Brain microvascular endothelial cell (primary cell): Measurements from ENCODE around the gene RBM39.
"Not testable (repeated sequence)": the region's sequence is repeated elsewhere in the genome, so short reads cannot be mapped to it uniquely, and the experiment has no call there.

Experiments
- DNase-seq: peaks from one replicate; pipeline ENCODE4 v3.0.0-alpha.2; 2020
- H3K27ac ChIP-seq: fragments of 250-450 bp; sonication (Bioruptor Pico); 2 replicates; pipeline ENCODE4 v1.5.1; 2020; ENCODE audit warnings: mild to moderate bottlenecking, moderate library complexity
- H3K27me3 ChIP-seq: fragments of 250-450 bp; sonication (Bioruptor Pico); replicated peaks from 2 replicates; pipeline ENCODE4 v1.5.1; 2020; ENCODE audit warnings: mild to moderate bottlenecking
- H3K36me3 ChIP-seq: fragments of 250-450 bp; sonication (Bioruptor Pico); replicated peaks from 2 replicates; pipeline ENCODE4 v1.5.1; 2020; ENCODE audit warnings: mild to moderate bottlenecking
- H3K4me3 ChIP-seq: 2 replicates; pipeline ENCODE4 v1.5.1; 2011; ENCODE audit warnings: low read depth, mild to moderate bottlenecking, control low read depth, low read length, moderate library complexity
- in situ Hi-C: cut with HindIII; loops from 2 replicates; pipeline ENCODE4 v1.10.0; 2017; ENCODE audit warnings: low sequenced_read_pairs, low pct_ligation_motif_present
- TF ChIP-seq, protein P1 (sequence below): IDR thresholded peaks from 2 replicates; pipeline ENCODE4 v1.5.1; 2011; ENCODE audit warnings: low read depth, mild to moderate bottlenecking, moderate library complexity, low read length, control low read depth, inconsistent platforms; ENCODE audit errors: missing control alignments

The RBM39 gene

DNA sequence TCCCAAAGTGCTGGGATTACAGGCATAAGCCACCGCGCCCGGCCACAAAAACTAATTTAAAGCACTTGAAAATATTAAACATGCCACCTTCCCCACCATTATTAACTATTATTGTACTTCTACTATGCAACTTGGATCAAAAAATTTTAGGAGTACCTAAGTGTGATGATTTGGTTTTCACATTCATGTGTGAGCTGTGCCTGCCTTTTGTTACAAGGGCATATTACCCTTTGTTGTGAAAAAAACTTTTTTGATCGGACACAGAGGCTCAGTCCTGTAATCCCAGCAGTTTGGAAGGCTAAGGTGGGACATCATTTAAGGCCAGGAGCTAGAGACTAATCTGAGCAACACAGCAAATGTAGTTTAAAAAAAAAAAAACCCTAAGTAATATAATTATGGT is 25.7 kb downstream of the RBM39 start:
- in situ Hi-C loops, result no loop called here
- no peak for DNase-seq
- Histone ChIP-seq H3K27ac (no peak overlapping the region), H3K27me3 (no peaks in the 10 kb centered on the region), H3K4me3 (no peak overlapping the region), H3K36me3 (peaks cover 92% of the 10 kb centered on the region)
- TF ChIP-seq, protein P1, sequence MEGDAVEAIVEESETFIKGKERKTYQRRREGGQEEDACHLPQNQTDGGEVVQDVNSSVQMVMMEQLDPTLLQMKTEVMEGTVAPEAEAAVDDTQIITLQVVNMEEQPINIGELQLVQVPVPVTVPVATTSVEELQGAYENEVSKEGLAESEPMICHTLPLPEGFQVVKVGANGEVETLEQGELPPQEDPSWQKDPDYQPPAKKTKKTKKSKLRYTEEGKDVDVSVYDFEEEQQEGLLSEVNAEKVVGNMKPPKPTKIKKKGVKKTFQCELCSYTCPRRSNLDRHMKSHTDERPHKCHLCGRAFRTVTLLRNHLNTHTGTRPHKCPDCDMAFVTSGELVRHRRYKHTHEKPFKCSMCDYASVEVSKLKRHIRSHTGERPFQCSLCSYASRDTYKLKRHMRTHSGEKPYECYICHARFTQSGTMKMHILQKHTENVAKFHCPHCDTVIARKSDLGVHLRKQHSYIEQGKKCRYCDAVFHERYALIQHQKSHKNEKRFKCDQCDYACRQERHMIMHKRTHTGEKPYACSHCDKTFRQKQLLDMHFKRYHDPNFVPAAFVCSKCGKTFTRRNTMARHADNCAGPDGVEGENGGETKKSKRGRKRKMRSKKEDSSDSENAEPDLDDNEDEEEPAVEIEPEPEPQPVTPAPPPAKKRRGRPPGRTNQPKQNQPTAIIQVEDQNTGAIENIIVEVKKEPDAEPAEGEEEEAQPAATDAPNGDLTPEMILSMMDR, result no peak

DNA sequence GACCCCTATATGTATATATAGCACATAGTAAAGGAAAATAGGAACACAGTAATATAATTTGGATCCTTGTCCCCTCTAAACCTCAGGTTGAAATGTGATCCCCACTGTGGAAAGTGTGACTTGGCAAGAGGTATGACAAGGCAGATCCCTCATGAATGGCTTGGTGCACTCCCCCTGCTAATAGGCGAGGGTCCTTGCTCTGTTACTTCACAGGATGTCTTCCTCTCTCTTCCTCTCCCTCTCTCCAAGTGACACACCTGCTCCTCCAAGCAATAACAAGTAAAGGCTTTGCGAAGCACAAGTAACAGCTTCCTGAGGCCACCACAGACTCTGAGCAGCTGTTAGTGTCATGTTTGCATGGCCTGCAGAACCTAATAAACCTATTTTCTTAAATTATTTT is 26.4 kb downstream of the RBM39 start:
- TF ChIP-seq, protein P1, result no peak
- no peak overlapping the region for H3K27ac ChIP-seq
- in situ Hi-C loops, result no loop called here
- H3K4me3 ChIP-seq, result no peak overlapping the region
- DNase-seq, result no peak
- H3K27me3 ChIP-seq, result no peaks in the 10 kb centered on the region
- H3K36me3 ChIP-seq, result peaks cover 92% of the 10 kb centered on the region

DNA sequence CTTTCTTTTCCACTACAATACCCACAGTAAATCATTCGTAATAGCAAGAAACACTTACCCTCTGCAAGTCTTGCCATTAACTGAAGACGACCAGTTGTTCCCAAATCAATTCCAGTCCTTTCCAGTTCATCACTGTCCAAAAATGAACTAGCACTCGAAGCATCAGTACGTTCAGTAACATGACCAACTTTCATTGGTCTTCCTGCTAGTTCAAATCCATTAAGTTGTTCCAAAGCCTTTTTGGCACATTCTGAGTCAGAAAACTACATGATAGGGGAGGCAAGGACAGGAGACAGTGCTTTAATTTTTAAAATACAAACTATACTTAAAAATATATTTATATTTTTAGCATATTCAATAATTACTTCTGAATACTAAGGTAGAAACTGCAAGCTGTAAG is 27.9 kb downstream of the RBM39 start:
- in situ Hi-C loops, result no loop called here
- H3K27me3 ChIP-seq, result no peaks in the 10 kb centered on the region
- no peak for DNase-seq
- TF ChIP-seq, protein P1, result no peak
- H3K4me3 ChIP-seq, result no peak overlapping the region
- peaks cover 91% of the 10 kb centered on the region for H3K36me3 ChIP-seq
- no peak overlapping the region for H3K27ac ChIP-seq

DNA sequence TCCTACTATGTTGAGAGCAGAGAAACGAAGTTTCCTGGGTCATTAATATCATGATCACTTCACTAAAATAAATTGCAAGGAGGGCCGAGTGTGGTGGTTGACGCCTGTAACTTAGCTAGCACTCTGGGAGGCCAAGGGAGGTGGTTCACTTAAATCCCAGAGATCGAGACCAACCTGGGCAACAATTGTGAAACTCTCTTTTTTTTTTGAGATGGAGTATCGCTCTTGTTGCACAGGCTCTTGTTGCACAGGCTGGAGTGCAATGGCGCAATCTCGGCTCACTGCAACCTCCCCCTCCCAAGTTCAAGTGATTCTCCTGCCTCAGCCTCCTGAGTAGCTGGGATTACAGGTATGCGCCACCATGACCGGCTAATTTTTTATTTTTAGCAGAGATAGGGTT is 28.9 kb downstream of the RBM39 start:
- DNase-seq, H3K27ac ChIP-seq, H3K4me3 ChIP-seq, in situ Hi-C loops, H3K27me3 ChIP-seq: not testable (repeated sequence)
- H3K36me3 ChIP-seq, result peaks cover 87% of the 10 kb centered on the region

DNA sequence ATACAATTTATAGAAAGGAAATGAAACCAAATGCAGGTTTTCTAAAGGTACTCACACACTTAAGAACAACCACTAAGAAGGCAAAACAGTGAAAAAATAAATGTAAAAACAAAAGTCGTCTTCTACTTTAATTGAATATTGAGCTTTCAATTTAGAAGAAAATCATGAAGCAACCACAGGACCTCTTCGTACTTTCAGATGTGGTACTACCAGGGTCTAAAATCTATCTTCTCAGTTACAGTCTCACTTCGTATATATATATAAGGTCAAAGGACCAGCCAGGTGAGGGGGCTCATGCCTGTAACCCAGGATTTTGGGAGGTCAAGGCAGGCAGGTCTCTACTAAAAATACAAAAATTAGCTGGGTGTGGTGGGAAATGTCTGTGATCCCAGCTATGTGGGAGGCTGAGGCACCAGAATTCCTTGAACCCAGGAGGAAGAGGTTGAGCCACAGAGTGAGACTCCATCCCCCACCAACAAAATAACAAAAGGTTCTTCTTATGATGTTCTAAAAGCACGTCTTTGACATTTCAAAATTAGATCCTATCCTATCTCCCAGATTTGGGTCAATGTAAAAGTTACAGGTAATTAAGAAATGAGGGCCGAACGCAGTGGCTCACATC is 30.4 kb downstream of the RBM39 start:
- in situ Hi-C loops, result no loop called here
- Histone ChIP-seq H3K36me3 (peaks cover 76% of the 10 kb centered on the region), H3K4me3 (no peak overlapping the region), H3K27ac (no peak overlapping the region), H3K27me3 (no peaks in the 10 kb centered on the region)
- TF ChIP-seq, protein P1, result no peak
- DNase-seq, result no peak

DNA sequence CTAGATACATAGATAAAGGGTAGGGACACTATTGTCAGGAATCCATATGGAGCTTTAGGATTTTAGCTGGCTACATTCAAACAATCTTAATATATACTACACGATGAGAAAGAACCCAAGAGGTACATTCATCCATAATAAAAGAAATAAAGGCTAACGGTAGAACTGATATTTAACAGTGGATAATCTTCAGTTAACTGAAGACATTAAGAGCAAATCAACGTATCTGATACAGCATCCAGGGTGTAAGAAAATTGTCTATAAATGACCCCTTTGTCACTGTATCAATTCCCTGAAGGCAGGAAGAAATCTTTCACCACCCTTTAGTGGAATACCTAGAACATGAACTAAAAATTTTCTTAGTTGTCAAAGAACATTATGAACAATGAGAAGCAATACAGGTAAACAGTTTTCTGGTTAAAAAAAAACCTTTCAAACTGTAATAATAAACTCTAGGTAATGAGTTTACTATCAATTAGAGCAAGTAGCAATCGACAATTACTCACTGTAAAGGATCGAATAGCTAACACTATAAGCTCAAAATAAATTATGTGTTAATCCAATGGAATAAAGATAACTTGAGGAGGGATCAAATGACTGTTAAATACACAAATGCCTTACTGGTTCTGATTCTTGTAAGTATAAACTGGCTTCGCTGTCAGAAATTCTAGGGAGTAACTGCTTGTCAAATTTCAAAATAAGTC is 31.0 kb downstream of the RBM39 start:
- no peak for DNase-seq
- H3K36me3 ChIP-seq, result peaks cover 76% of the 10 kb centered on the region
- TF ChIP-seq, protein P1, result no peak
- H3K27ac ChIP-seq, result no peak overlapping the region
- H3K27me3 ChIP-seq, result no peaks in the 10 kb centered on the region
- H3K4me3 ChIP-seq, result no peak overlapping the region
- in situ Hi-C loops, result no loop called here
